Brain pericyte (primary cell): ENCODE data around the gene FMO5.
"Not testable (repeated sequence)": the region's sequence is repeated elsewhere in the genome, so short reads cannot be mapped to it uniquely, and the experiment has no call there.

Source experiments
- DNase-seq: peaks from one replicate; pipeline ENCODE4 v3.0.0-alpha.2; 2012; ENCODE audit warnings: low read depth, low spot score

FMO5 gene

DNA sequence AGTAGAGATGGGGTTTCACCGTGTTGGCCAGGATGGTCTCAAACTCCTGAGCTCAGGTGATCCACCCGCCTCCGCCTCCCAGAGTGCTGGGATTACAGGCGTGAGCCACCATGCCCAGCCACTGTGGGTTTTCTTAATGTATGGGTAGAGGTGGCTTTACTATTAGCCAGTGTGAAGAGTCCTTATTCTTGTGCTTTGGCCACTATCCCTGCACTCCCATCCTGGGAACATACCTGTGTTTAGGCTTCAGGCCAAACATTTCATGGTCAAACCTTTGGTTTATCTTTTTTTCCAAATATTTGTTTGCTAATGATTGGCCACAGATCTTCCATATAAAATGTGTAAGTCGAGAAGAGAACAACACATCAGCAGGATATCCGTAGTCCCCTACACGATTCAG lies 16.5 kb downstream of the FMO5 start:
- no peak for DNase-seq

DNA sequence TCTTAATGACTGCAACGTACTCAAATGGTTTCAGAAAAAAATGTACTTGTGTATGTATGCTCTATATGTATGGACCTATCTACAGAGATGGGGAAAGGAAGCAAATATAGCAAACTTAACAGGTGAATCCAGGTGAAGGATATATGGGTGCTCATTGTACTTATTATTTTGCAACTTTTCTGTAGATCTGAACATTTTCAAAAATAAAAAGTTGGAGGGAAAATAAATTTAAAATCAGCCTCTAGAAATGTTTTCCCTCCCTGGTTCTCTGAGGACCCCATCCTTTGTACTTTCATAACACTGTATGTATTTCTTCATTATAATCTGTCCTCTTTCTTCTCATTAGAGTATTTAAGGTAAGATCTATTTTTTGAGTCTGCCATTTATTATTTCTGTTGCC lies 17.9 kb downstream of the FMO5 start:
- no peak for DNase-seq

- DNase-seq, result no peak
These were observed 21.1 kb downstream of the FMO5 start for GRCh38 chr1:147204080-147204479.

DNA sequence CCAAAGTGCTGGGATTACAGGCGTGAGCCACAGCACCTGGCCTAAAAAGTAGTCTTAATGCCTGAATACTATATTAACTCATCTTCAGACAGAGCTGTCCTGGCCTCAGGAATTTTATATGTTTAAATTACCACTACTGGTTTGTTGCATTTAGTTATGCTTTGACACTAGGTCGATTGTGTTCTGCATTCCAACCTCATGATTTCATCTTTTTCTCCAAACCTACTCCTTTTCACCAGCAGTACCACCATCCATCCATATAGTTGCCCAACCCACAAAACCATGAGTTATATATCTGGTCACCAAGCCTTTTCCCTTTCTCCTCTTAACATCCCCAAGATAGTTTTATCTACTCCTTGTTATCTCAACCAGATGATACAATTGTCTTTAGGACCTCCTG lies 22.6 kb downstream of the FMO5 start:
- DNase-seq, result no peak

DNA sequence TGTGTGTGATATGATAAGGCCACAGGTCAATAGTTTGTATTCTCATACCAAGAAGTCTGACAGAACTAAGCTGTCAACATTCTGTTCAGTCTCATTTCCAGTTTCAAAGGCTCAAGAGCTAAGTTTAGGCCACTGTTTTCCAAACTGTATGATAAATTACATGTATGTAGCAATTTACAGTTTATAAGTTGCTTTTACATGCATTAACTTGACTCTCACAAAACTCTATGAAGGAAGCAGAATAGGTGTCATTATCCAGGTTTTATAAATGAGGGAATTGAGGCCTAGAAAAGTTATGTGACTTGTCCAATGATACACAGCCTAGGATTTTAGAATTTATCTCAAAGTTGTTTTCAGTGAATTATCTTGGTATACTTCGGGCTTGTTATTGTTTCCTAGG lies 23.4 kb downstream of the FMO5 start:
- DNase-seq, result no peak

GRCh38 chr1:147201276-147201675 lies 23.9 kb downstream of the FMO5 start:
- no peak for DNase-seq

DNA sequence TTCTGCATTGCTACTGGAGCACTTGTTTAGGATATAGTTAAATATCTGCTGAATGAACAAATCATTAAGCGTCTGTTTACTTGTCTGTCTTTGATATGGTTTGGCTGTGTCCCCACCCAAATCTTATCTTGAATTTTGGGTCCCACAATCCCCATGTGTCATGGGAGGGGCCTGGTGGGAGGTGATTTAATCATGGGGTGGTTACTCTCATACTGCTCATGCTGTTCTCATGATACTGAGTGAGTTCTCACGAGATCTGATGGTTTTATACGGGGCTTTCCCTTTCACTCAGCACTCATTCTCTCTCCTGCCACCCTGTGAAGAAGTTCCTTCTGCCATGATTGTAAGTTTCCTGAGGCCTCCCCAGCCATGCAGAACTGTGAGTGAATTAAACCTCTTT lies 27.8 kb downstream of the FMO5 start:
- not testable (repeated sequence) for DNase-seq

GRCh38 chr1:147189514-147189913 lies 35.6 kb downstream of the FMO5 start:
- DNase-seq, result no peak

GRCh38 chr1:147185432-147185831 lies 39.7 kb downstream of the FMO5 start:
- no peak for DNase-seq

- DNase-seq, result no peak
These were observed 47.3 kb downstream of the FMO5 start for GRCh38 chr1:147177611-147178380.

DNA sequence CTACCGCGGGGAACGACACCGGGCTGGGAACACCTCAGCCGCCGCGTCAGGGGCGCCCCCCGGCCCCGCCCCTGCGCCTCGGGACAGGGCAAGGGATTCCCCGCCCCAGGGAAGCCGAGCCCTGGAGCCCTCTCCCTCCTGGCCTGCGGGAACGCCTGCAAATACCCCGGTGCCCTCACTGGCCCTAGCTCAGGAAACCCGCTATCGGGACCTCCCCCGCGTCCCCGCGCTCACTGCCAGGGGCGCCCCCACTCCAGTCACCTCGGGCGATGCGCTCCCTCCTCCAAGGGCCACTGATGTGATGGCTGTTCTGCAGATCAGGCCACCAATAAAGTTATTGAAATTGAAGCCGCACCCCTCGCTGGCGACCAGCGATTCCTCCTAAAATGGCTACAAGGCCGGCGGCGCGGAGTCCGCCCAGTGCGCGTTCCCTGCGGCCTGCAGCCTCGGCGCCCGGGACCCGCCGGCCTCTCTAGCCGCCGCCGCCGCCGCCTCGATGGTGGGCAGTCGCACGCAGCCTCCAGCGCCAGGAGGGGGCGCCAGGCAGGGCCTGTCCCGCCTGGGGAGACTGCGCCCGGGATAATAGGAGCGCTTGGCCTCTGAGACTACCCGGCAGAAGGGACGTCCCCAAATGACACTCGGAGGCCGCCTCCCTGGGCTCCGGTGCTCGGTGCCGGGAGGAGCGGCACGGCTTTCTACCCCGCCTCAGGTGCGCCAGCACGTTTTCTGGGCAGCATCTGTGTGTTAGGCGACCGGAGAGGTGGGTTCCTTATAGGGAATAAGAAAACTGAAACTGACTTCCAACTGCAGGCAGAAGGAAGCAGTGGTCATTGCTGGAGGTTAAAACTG lies 52.7 kb downstream of the FMO5 start, which contains the start of gene PRKAB2:
Gene PRKAB2, minus strand, starts transcription at position 303 of the 849 bp plus-strand sequence. CDS start 326 bp downstream, outside the sequence.
- peak; percentile 80 for DNase-seq

- DNase-seq, result no peak
These were observed 53.6 kb downstream of the FMO5 start for GRCh38 chr1:147171399-147172167.

- no peak for DNase-seq
These were observed 55.1 kb downstream of the FMO5 start for GRCh38 chr1:147169840-147170674.

GRCh38 chr1:147169171-147169570 lies 56.0 kb downstream of the FMO5 start:
- DNase-seq, result no peak

DNA sequence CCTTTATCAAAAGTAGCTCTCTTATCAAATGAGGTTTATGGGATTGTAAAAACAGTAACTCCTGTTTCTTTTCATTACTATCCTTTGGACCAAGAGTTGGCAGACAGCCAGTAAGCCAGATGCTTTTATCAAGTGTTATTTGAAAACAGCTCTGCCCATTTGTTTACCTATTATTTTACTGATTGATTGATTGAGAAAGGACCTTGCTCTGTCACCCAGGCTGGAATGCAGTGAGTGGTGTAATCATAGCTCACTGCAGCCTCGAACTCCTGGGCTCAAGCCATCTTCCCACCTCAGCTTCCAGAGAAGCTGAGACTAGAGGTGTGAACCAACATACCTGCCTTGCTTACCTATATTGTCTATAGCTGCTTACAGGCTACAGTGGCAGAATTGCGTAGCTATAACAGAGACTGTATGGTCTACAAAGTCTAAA lies 56.5 kb downstream of the FMO5 start:
- DNase-seq, result no peak

DNA sequence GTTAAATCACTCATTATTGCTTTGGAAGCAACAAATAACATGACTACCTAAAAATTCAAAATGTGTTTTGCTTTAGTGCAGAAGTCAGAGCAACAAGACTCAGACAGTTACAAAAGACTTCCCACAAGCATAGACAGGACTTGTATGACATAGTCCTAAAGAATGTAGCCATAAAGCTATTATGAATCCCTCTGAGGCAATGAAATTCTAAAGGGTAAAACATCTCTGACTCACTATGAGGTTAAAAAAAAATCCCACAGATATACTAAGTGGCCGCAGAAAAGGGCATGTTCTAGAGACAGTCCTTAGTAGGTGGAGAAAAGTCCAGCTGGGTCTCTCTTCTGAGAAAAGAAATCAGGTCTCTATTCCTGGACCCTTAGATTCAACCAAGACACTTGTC lies 57.8 kb downstream of the FMO5 start:
- peak; percentile 29 for DNase-seq

DNA sequence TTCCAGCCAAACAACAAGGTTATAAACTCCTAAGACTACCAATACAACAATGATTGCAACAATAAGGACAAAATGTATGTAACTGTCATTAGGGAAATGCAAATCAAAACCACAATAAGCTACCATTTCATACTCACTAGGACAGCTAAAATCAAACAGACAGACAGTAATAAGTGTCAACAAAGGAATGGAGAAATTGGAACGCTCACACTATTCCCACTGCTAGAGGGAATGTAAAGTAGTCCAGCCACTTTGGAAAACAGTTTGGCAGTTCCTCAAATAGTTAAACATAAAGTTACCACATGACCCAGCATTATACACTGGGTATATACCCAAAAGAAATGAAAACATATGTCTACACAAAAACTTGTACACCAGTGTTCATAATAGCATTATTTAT lies 62.1 kb downstream of the FMO5 start:
- no peak for DNase-seq

DNA sequence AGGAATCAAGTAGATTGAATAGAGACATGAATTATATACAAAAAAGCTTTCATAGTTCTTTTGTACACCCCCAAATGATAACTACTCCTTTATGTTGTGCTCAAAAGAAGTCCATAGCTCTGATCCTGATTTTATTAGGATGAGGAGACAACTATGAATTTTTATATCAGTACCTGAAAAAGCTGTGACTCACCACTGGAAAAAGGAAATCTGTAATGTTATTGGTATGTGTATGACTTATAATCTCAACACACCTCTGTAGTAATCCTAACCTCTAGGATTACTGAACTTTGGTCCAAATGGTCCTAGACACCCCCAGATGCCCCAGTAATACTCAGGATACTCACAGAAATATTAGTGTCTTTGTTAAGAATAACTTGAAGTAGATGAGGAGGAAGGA lies 63.0 kb downstream of the FMO5 start:
- no peak for DNase-seq

GRCh38 chr1:147157116-147157515 lies 68.0 kb downstream of the FMO5 start:
- DNase-seq, result not testable (repeated sequence)

GRCh38 chr1:147156642-147157041 lies 68.5 kb downstream of the FMO5 start:
- no peak for DNase-seq

DNA sequence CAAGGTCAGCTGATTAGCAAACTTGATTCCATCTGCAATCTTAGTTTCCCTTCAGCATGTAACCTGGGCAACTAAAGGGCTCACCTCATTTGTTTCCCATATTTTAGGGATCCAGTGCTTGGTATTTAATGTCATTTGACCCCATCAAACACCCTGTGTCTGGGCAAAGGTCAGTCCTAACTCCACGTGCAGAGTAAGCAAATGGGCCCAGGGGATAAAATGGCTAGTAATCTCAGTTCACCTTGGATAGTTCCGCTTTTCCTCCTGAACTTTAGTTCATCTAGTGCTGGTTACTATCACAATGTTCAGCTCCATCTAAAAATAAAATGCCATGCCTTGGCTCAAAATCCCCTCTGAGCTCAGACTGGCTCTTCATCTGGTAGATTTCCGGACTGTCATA lies 72.4 kb downstream of the FMO5 start:
- DNase-seq, result no peak
